WTC11 (cell line): ENCODE results near the gene TMEM186.

ENCODE experiments used
- CTCF ChIP-seq: fragments of 200-600 bp; IDR thresholded peaks from 2 replicates; pipeline ENCODE4 v1.8.0; 2022; ENCODE audit warnings: antibody characterized with exemption
- FOXK1 ChIP-seq: sonication (generic); formaldehyde crosslinking; IDR thresholded peaks from 2 replicates; pipeline ENCODE4 v1.8.0; 2022; ENCODE audit warnings: mild to moderate bottlenecking, moderate library complexity, missing genetic modification reagents
- JUN ChIP-seq: sonication (generic); formaldehyde crosslinking; IDR thresholded peaks from 2 replicates; pipeline ENCODE4 v1.8.0; 2023; ENCODE audit warnings: mild to moderate bottlenecking, missing genetic modification reagents
- MAX ChIP-seq: sonication (generic); formaldehyde crosslinking; IDR thresholded peaks from 2 replicates; pipeline ENCODE4 v1.8.0; 2022; ENCODE audit warnings: mild to moderate bottlenecking, missing genetic modification reagents
- NR2C2 ChIP-seq: sonication (generic); formaldehyde crosslinking; IDR thresholded peaks from 2 replicates; pipeline ENCODE4 v1.8.0; 2022; ENCODE audit warnings: mild to moderate bottlenecking, missing genetic modification reagents
- RORB ChIP-seq: fragments of 250-450 bp; sonication (Bioruptor Pico); IDR thresholded peaks from 2 replicates; pipeline ENCODE4 v1.9.0; 2021; ENCODE audit warnings: mild to moderate bottlenecking
- STAT6 ChIP-seq: sonication (generic); formaldehyde crosslinking; conservative IDR thresholded peaks from 2 replicates; pipeline ENCODE4 v1.8.1; 2023; ENCODE audit warnings: mild to moderate bottlenecking, low read depth, missing genetic modification reagents, moderate library complexity
- TCF7 ChIP-seq: sonication (generic); formaldehyde crosslinking; IDR thresholded peaks from 2 replicates; pipeline ENCODE4 v1.8.0; 2022; ENCODE audit warnings: mild to moderate bottlenecking, low read depth, missing genetic modification reagents, moderate library complexity
- TEAD1 ChIP-seq: sonication (generic); formaldehyde crosslinking; IDR thresholded peaks from 2 replicates; pipeline ENCODE4 v1.8.0; 2022; ENCODE audit warnings: mild to moderate bottlenecking, missing genetic modification reagents

GRCh38 chr16:8819411-8820034 is 22.1 kb upstream of the TMEM186 start:
- no peak for TF ChIP-seq NR2C2 (CRISPR knock-in tag)
- TF ChIP-seq CTCF = no peak
- no peak for TF ChIP-seq MAX (CRISPR knock-in tag)
- no peak for TF ChIP-seq TEAD1 (CRISPR knock-in tag)
- no peak for TF ChIP-seq RORB
- no peak for TF ChIP-seq FOXK1 (CRISPR knock-in tag)
- TF ChIP-seq STAT6 (CRISPR knock-in tag) = no peak
- no peak for TF ChIP-seq JUN (CRISPR knock-in tag)
- TF ChIP-seq TCF7 = no peak
